GM23338 (cell line): ENCODE data around the gene APOBEC3F. TPM values are rescaled to one million over a fixed set of nuclear protein-coding genes. Genes with fewer than 3 reads are reported as not detected.

ENCODE experiments used
- ATAC-seq: fragments of 200-7000 bp; cut with Tn5 transposase; 3 replicates; pipeline ENCODE4 v1.9.1; 2020
- DNase-seq: peaks from one replicate; pipeline ENCODE4 v3.0.0-alpha.2; 2015; ENCODE audit warnings: low spot score
- H2AFZ ChIP-seq: fragments of 200-600 bp; sonication (generic); 2 replicates; pipeline ENCODE4 v1.8.0; 2016; ENCODE audit warnings: antibody characterized with exemption, mild to moderate bottlenecking, moderate library complexity
- H3F3A ChIP-seq: fragments of 200-600 bp; sonication (generic); replicated peaks from 2 replicates; pipeline ENCODE4 v1.8.0; 2017; ENCODE audit warnings: antibody characterized with exemption, mixed run types, low read depth
- H3K27ac ChIP-seq: fragments of 200-600 bp; sonication (generic); 2 replicates; pipeline ENCODE4 v1.6.1; 2016; ENCODE audit warnings: low read depth
- H3K27me3 ChIP-seq: fragments of 200-600 bp; sonication (generic); 2 replicates; pipeline ENCODE4 v1.8.0; 2016; ENCODE audit warnings: mild to moderate bottlenecking, mixed run types, moderate library complexity; ENCODE audit not compliant: insufficient read depth
- H3K36me3 ChIP-seq: fragments of 200-600 bp; sonication (generic); 2 replicates; pipeline ENCODE4 v1.8.0; 2016; ENCODE audit warnings: mild to moderate bottlenecking; ENCODE audit not compliant: insufficient read depth
- H3K4me1 ChIP-seq: fragments of 200-600 bp; sonication (generic); 2 replicates; pipeline ENCODE4 v1.8.0; 2016; ENCODE audit warnings: mild to moderate bottlenecking, moderate library complexity; ENCODE audit not compliant: insufficient read depth
- H3K4me2 ChIP-seq: fragments of 200-600 bp; sonication (generic); 2 replicates; pipeline ENCODE4 v1.7.1; 2017; ENCODE audit warnings: mixed run types
- H3K4me3 ChIP-seq: fragments of 200-600 bp; sonication (generic); 2 replicates; pipeline ENCODE4 v1.6.1; 2016; ENCODE audit warnings: mixed run types
- H3K79me2 ChIP-seq: fragments of 200-600 bp; sonication (generic); replicated peaks from 2 replicates; pipeline ENCODE4 v1.8.0; 2017; ENCODE audit warnings: mild to moderate bottlenecking; ENCODE audit not compliant: insufficient read depth
- H3K9me2 ChIP-seq: fragments of 200-600 bp; sonication (generic); 2 replicates; pipeline ENCODE4 v1.8.0; 2017; ENCODE audit not compliant: insufficient read depth
- H4K20me1 ChIP-seq: fragments of 200-600 bp; sonication (generic); replicated peaks from 2 replicates; pipeline ENCODE4 v1.8.0; 2017; ENCODE audit warnings: mild to moderate bottlenecking; ENCODE audit not compliant: insufficient read depth
- H3K27ac Mint-ChIP-seq: 2 replicates; pipeline ENCODE4 v1.8.0; 2020; ENCODE audit warnings: inconsistent platforms, mild to moderate bottlenecking, moderate library complexity, mixed read lengths
- H3K27me3 Mint-ChIP-seq: 3 replicates; pipeline ENCODE4 v1.8.0; 2022; ENCODE audit warnings: low read depth, mild to moderate bottlenecking, moderate library complexity, mixed read lengths, inconsistent platforms; ENCODE audit not compliant: insufficient read depth, poor library complexity
- H3K36me3 Mint-ChIP-seq: 3 replicates; pipeline ENCODE4 v1.8.0; 2021; ENCODE audit warnings: low read depth, mild to moderate bottlenecking, inconsistent platforms, moderate library complexity, mixed read lengths
- H3K4me1 Mint-ChIP-seq: 3 replicates; pipeline ENCODE4 v1.8.0; 2020; ENCODE audit warnings: mild to moderate bottlenecking, inconsistent platforms, mixed read lengths
- H3K4me3 Mint-ChIP-seq: 3 replicates; pipeline ENCODE4 v1.8.0; 2021; ENCODE audit warnings: moderate library complexity, mild to moderate bottlenecking, inconsistent platforms, mixed read lengths
- H3K9me3 Mint-ChIP-seq: 3 replicates; pipeline ENCODE4 v1.8.0; 2020; ENCODE audit warnings: moderate library complexity, mild to moderate bottlenecking, inconsistent platforms, mixed read lengths
- CREB1 ChIP-seq: fragments of 250-450 bp; sonication (Bioruptor Pico); IDR thresholded peaks from 2 replicates; pipeline ENCODE4 v1.5.0; 2020; ENCODE audit warnings: low read depth, mild to moderate bottlenecking, moderate library complexity
- EZH2 ChIP-seq: fragments of 200-600 bp; sonication (generic); IDR thresholded peaks from one replicate; pipeline ENCODE4 v1.8.0; 2017; ENCODE audit warnings: antibody characterized with exemption, mild to moderate bottlenecking, low read depth; ENCODE audit not compliant: unreplicated experiment
- JUNB ChIP-seq: IDR thresholded peaks from one replicate; pipeline ENCODE4 v1.6.1; 2016; ENCODE audit warnings: antibody characterized with exemption; ENCODE audit not compliant: unreplicated experiment
- NANOG ChIP-seq: IDR thresholded peaks from 2 replicates; pipeline ENCODE4 v1.6.1; 2016; ENCODE audit warnings: antibody characterized with exemption, borderline replicate concordance
- POLR2AphosphoS5 ChIP-seq: IDR thresholded peaks from 2 replicates; pipeline ENCODE4 v1.6.1; 2016; ENCODE audit warnings: antibody characterized with exemption, low read depth
- STAT1 ChIP-seq: IDR thresholded peaks from one replicate; pipeline ENCODE4 v1.6.1; 2016; ENCODE audit warnings: antibody characterized with exemption; ENCODE audit not compliant: unreplicated experiment
- ZNF331 ChIP-seq: fragments of 250-450 bp; sonication (Bioruptor Pico); IDR thresholded peaks from 2 replicates; pipeline ENCODE4 v1.5.0; 2020; ENCODE audit warnings: low read depth, mild to moderate bottlenecking, moderate library complexity
- ZNF462 ChIP-seq: fragments of 250-450 bp; sonication (Bioruptor Pico); IDR thresholded peaks from 2 replicates; pipeline ENCODE4 v1.5.0; 2020; ENCODE audit warnings: mild to moderate bottlenecking, moderate library complexity
- polyA plus RNA-seq: library from polyadenylated mRNA; unstranded; fragments of >200 nt; fragmentation: Nextera tagmentation; extraction: Ambion mirVana; gene quantifications from 2 replicates; pipeline ENCODE4 v1.2.1, GENCODE V29; 2016
- total RNA-seq: library from RNA; depleted of rRNA; stranded (reverse); fragments of >200 nt; shearing (Covaris generic); gene quantifications from 2 replicates; pipeline ENCODE4 v1.2.3, GENCODE V29; 2014
- TF ChIP-seq, protein P1 (sequence below): IDR thresholded peaks from one replicate; pipeline ENCODE4 v1.6.1; 2018; ENCODE audit warnings: antibody characterized with exemption; ENCODE audit not compliant: unreplicated experiment
- TF ChIP-seq, protein P2 (sequence below): IDR thresholded peaks from 2 replicates; pipeline ENCODE4 v1.6.1; 2016; ENCODE audit warnings: antibody characterized with exemption

Gene APOBEC3F
- total and polyA plus RNA-seq, 2 experiments from 2014 or later, result 3.4 TPM

DNA sequence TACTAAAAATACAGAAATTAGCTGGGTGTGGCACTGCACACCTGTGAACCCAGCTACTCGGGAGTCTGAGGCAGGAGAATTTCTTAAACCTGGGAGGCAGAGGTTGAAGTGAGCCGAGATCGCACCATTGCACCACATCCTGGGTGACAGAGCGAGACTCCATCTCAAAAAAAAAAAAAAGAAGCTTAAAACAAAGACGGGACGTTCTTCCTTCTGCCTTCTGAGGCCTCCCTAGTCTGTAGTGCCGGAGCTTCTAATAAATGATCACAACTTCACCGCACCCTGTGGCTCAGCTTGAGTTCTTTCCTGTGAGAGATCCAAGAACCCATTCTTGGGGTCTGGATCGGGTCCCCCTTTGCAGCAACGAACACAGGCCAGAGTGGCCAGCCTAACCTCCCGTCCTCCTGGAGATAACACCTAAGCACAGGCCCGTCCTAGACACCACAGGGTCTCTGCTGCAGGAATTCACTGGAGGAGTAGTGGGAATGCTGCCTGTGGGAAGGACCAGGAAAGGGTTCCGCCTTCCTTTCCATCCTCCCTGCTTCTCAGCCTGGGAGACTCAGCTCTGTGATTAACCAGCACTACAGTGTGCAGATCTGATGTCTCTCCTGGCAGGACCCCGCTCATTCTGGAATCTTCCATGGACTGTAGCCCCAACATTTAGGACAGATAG is 54.2 kb downstream of the APOBEC3F start (continued):
- TF ChIP-seq, protein P1, sequence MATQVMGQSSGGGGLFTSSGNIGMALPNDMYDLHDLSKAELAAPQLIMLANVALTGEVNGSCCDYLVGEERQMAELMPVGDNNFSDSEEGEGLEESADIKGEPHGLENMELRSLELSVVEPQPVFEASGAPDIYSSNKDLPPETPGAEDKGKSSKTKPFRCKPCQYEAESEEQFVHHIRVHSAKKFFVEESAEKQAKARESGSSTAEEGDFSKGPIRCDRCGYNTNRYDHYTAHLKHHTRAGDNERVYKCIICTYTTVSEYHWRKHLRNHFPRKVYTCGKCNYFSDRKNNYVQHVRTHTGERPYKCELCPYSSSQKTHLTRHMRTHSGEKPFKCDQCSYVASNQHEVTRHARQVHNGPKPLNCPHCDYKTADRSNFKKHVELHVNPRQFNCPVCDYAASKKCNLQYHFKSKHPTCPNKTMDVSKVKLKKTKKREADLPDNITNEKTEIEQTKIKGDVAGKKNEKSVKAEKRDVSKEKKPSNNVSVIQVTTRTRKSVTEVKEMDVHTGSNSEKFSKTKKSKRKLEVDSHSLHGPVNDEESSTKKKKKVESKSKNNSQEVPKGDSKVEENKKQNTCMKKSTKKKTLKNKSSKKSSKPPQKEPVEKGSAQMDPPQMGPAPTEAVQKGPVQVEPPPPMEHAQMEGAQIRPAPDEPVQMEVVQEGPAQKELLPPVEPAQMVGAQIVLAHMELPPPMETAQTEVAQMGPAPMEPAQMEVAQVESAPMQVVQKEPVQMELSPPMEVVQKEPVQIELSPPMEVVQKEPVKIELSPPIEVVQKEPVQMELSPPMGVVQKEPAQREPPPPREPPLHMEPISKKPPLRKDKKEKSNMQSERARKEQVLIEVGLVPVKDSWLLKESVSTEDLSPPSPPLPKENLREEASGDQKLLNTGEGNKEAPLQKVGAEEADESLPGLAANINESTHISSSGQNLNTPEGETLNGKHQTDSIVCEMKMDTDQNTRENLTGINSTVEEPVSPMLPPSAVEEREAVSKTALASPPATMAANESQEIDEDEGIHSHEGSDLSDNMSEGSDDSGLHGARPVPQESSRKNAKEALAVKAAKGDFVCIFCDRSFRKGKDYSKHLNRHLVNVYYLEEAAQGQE, result no peak
- TF ChIP-seq POLR2AphosphoS5, result no peak
- no peak for TF ChIP-seq NANOG

DNA sequence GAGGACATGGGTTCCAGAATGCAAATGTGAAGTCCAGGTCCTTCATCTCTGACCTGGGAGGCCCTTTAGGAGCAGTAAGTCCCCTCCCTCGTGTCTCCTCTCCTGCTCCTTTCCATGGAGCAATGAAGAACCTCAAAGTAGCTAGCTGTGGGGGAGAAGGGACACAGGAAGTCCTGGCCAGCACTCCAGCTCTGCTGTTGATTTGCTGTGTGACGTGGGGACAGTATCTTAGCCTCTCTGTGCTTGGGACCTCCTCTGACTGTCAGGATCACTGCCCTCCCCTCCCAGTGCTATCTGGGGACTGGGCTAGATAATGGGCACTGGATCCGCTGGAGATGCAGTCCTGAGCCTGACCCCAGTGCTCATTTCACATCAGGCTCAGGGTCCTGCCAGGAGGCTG is 55.3 kb downstream of the APOBEC3F start:
- H3K27me3 ChIP-seq, result no peaks in the 10 kb centered on the region
- 0 out of 2 replicates have a peak, but pooled peaks cover 3% of the 10 kb centered on the region for H3F3A ChIP-seq
- Mint-ChIP-seq H3K9me3 (no peaks in the 10 kb centered on the region), H3K27ac (no peak overlapping the region), H3K4me1 (peaks cover 29% of the 10 kb centered on the region), H3K4me3 (no peak overlapping the region), H3K36me3 (no peaks in the 10 kb centered on the region), H3K27me3 (peaks cover 26% of the 10 kb centered on the region)
- DNase-seq (no peak), ATAC-seq (no peak)
- H3K79me2 ChIP-seq, result no peaks in the 10 kb centered on the region
- H3K4me3 ChIP-seq, result no peak overlapping the region
- H3K9me2 ChIP-seq, result no peaks in the 10 kb centered on the region
- H3K27ac ChIP-seq, result no peak overlapping the region
- TF ChIP-seq EZH2 (no peak), CREB1 (CRISPR knock-in tag) (no peak), JUNB (no peak), NANOG (no peak), STAT1 (no peak), POLR2AphosphoS5 (no peak), ZNF462 (no peak), ZNF331 (CRISPR knock-in tag) (no peak)
- TF ChIP-seq, protein P2, sequence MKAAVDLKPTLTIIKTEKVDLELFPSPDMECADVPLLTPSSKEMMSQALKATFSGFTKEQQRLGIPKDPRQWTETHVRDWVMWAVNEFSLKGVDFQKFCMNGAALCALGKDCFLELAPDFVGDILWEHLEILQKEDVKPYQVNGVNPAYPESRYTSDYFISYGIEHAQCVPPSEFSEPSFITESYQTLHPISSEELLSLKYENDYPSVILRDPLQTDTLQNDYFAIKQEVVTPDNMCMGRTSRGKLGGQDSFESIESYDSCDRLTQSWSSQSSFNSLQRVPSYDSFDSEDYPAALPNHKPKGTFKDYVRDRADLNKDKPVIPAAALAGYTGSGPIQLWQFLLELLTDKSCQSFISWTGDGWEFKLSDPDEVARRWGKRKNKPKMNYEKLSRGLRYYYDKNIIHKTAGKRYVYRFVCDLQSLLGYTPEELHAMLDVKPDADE, result no peak
- no peak overlapping the region for H2AFZ ChIP-seq
- H3K36me3 ChIP-seq, result no peaks in the 10 kb centered on the region
- no peaks in the 10 kb centered on the region for H4K20me1 ChIP-seq
- H3K4me2 ChIP-seq, result no peak overlapping the region
- H3K4me1 ChIP-seq, result peaks cover 22% of the 10 kb centered on the region; the same call in 1 of the 2 replicates
